HG02852 (cell line): ENCODE measurements around the gene PCGF3.
"Not testable (repeated sequence)": the region's sequence is repeated elsewhere in the genome, so short reads cannot be mapped to it uniquely, and the experiment has no call there.

Experiments
- ATAC-seq: cut with Tn5 transposase; IDR thresholded peaks from one replicate; pipeline ENCODE4 v1.9.1; 2021; ENCODE audit warnings: mild to moderate bottlenecking, moderate library complexity; ENCODE audit not compliant: unreplicated experiment

The PCGF3 gene

GRCh38 chr4:780255-780654 lies 74.6 kb downstream of the PCGF3 start:
- not testable (repeated sequence) for ATAC-seq

DNA sequence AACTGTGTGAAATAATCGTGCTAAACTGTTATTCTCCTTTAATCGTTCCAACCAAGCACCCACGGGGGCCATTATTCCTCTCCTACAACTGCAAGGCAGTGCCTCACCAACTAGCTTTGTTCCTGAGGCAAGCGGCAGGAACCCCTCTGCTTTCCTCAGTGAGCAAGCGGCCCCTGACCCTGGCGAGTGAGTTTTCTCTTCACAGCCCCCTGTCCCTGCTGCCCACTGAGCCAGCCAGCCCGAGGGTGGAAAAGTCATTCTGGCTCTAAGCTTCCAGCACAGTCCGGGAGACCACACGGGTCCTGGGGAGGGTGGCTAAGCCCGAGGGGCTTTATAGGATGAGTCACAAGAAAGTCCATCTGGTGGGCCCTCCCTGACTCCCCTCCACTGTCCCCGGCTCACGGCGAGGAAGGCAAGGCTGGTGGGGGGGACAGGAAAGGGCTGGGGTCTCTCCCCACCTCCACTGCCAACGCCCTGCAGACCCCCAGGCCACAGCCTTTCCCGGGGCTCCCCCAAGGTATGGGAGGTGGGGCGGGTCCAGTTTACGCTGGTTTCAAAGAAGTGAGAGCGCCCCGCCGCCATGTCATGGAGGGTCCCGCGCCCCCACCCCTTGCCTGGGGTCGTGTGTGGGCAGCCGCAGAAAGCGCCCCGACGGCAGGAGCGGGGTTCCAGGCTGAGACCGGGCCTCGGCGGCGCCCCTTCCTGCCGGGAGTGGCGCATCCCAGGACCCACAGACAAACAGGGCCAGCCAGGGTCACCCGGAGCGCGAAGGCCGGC lies 75.3 kb downstream of the PCGF3 start:
- ATAC-seq: peak; percentile 8

DNA sequence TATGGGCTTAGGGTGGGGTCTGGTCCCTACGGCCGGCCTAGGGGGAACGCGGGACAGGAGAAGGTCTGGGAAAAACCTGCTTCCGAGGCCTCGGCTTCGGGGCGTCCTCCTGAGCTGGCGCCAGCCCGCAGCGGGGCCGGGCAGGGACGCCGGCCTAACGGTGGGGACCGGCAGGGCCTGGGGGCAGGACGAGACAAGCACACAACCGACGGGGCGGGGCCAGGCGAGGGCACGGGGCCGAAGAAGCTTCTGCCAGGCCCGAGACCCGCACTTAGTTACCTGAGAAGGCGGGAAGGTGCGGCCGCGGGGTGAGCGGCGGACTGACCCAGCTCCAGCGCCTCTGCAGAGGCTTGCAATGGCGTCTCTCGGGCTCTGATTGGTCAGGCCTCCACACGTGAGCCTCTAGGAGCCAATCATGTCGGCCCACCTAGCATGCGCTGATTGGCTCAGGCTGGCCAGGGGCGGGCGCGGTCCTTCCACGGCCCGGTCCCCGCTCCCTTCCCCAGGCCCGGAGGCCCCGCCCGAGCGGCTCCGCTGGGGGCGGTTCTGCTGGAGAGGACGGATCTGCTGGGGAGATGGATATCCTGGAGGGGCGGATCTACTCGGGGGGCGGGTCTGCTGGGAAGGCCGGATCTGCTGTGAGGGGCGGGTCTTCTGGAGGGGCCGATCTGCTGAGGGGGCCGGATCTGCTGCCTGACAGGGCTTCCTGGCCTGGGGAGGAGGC lies 76.0 kb downstream of the PCGF3 start:
- ATAC-seq: peak; percentile 93

DNA sequence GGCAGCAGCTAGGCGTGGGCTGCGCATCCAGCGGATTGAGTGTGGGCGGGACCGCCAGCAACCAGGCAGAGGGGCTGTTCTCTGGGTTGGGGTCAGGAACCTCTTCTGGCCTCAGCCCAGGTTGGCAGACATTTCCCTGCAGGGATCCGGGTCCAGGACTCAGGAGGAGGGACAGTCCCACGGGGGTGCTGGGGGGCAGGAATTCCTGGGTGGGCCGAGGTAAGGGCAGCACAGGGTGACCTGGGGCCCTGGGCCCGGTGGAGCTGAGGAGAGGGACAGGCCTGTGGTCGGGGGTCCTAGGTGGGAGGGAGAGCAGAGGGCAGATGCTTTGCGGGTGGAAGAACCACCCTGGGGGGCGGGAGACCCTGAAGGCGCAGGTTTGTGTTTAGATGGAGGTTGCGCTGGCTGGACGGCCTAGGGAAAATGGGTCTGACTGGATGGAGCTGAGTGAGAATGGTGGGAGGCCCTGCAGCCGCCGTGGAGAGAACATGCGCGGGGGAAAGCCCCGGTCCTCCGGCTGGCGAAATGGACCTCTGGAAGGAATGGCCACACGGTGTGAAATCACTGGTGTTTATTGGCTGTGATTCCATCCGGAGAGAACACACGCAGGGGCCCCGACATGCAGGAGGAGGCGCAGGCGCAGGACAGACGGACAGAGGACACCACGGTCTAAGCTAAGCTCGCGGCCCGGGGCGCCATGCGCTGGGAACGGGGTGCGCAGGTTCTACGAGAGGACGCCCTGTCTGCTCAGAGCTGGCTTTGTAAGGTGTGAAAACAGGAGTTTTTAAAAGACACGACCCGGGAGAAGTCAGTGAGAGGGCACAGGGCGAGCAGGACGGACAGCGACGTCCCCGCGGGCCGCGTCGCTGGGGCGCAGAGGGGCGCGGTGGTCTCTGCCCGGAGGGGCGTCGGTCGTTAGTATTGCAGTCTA lies 79.0 kb downstream of the PCGF3 start:
- ATAC-seq: no peak

GRCh38 chr4:785332-786073 lies 79.9 kb downstream of the PCGF3 start:
- ATAC-seq: no peak

DNA sequence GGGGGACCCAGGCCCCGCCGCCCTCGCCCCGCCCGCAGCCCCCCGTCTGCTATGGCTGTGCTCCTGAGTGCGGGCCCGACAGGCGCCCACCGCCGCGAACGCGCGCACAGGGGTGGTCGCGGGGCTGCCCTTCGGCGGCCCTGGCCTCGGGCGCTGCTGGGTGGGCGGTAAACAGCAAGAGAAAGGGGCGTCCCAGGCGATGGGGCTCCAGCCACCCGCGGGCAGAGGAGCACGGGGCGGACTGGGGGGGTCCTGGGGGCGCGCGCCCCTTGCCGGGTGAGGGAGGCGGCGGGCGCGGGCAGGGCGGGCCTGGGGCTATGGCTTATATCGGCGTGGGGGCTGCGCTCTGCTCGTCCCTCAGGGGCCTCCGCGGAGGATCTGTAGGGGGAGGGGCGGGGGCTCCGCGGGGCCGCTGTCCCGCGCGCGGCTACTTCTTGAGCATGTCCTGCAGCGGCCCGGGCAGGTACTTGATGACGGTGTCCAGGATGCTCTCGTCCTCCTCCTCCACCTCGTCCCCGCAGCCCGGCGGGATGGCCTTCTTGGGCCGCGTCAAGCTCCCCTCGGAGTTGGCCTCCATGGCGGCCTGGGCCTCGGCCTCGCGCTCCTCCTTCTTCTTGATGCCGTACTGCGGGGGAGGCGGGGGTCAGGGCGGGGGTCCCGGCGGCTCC lies 80.6 kb downstream of the PCGF3 start:
- ATAC-seq: no peak

- no peak for ATAC-seq
Measured at GRCh38 chr4:786861-787300, 81.2 kb downstream of the PCGF3 start.

DNA sequence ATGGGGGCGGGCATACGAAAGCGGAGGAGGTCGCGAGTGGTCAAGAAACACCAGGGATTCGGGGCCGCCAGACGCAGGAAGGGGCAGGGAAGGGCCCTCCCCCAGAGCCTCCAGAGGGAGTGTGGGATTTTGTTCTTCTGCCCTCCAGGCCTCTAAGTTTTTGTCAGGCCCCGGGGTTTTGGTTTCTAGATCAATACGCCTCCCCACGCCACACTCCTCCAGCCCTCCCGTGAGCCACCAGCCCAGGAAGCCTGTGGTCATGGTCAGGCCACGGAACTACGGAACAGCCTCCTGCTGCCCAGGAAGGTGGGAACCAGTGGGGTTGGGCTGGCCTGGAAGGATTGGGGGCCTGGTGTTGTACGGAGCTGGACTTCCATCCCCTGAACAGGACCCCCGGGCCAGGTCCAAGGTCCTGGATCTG lies 81.9 kb downstream of the PCGF3 start:
- no peak for ATAC-seq

- no peak for ATAC-seq
Measured at GRCh38 chr4:788006-788635, 82.5 kb downstream of the PCGF3 start.

- no peak for ATAC-seq
Measured at GRCh38 chr4:788636-789297, 83.1 kb downstream of the PCGF3 start.

- no peak for ATAC-seq
Measured at GRCh38 chr4:789571-790465, 84.2 kb downstream of the PCGF3 start.

- no peak for ATAC-seq
Measured at GRCh38 chr4:790466-790820, 84.8 kb downstream of the PCGF3 start.

DNA sequence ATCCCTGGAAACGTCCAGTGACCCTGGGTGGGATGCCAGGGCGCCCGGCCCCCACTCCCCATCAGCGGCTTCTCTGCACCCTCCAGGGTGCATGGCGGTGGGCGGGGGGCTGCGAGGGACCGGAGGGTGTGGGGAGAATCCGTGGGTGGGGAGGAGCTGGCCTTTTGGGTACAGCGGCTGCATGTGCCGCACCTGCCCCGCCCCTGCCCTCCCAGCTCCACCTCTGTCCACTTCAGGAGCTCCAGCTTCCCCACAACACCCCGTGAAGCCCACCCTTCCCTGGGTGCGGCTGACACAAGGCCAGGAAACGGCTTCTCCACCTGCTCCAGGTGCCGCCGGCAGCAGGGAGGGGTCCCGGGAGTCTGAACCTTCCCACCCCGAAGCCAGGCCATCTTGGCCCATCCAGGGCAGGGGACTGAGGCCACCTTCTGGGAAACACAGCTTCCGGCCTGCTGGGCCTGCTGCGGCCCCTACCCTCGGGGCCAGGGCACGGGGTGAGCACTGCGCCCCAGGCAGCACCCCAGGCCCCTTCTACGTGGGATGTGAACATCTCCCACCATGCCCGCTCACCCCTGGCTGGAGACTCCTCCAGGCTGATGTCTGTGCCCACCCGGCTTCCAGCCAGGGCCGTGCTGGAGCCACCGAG lies 85.7 kb downstream of the PCGF3 start:
- no peak for ATAC-seq

GRCh38 chr4:791898-792625 lies 86.4 kb downstream of the PCGF3 start:
- no peak for ATAC-seq

GRCh38 chr4:792626-793092 lies 87.0 kb downstream of the PCGF3 start:
- ATAC-seq: no peak

DNA sequence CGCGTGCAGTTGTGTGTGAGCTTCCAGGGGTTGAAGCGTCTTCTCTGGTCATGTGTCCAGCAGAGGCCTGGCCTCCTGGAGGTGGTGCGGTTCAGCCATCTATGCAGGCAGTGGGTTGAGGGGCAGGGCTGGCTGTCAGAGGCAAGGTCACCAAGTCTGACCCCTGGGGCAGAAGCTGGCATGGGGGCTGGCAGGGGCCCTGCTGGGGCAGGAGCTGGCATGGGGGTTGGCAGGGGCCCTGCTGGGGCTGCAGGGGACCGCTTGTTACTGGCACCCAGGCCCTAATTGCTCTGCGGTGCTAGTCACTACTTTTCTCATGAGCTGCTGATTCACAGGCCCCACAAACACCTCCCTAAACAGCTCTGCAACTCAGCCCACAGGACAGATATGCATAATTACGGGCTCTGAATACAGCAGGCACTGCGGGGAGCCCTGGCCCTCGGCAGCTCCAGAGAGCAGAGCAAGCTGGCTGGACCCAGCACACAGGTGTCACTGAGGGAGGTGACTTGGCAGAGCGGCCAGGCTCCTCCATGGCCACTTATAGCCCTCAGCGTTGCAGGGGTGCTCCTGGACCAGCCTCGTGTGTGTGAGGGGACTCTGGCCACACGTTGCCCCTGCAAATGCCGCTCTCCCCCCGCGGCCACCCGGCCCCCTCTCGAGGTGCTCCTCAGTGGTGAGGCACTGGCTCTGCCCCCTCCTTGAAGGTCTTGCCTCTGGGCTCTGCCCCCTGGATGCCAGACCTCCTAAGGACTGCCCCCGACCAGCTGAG lies 87.6 kb downstream of the PCGF3 start:
- ATAC-seq: no peak
